ENCODE measurements around the gene NPRL2.

NPRL2 gene

DNA sequence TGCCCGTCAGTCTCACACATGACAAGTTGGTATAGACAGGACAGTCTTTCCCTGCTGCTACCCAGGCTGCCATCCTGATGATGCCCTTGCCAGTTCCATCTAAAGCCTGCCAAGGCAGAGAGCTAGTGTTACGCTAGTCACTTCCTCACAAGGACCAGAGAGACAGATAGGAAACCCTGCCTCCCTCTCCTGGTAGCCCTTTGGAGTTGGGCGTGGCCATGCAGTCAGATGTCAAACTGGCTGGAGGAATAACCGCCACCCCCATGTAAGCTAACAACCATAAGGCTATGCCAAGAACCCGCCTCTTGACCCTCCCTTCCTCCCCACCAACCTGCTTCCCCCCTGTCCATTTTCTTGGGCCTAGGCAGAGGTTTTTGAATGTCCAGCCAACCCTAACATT, 6.0 kb upstream of the NPRL2 start:
- DNase-seq (ENCODE audit: extremely low read depth, insufficient read length) = no peak
- no peak for TF ChIP-seq CTCF (IDR thresholded peaks at IDR 0.05; ENCODE audit: insufficient read depth, low read length, poor library complexity, severe bottlenecking)
- Histone ChIP-seq H3K27me3 (replicated peaks; ENCODE audit: control insufficient read depth, insufficient read depth, low read length) (no peaks in the 10 kb centered on the region), H3K4me3 (replicated peaks; ENCODE audit: low read depth, low read length) (0 out of 2 replicates have a peak overlapping the region, but pooled peaks have one; percentile 82), H3K36me3 (ENCODE audit: control insufficient read depth, insufficient read depth, low read length) (peaks cover 29% of the 10 kb centered on the region)

GRCh38 chr3:50355829-50356552, 5.4 kb upstream of the NPRL2 start:
- H3K27me3 ChIP-seq (replicated peaks; ENCODE audit: control insufficient read depth, insufficient read depth, low read length) = no peaks in the 10 kb centered on the region
- H3K36me3 ChIP-seq (ENCODE audit: control insufficient read depth, insufficient read depth, low read length) = peaks cover 29% of the 10 kb centered on the region
- TF ChIP-seq CTCF (IDR thresholded peaks at IDR 0.05; ENCODE audit: insufficient read depth, low read length, poor library complexity, severe bottlenecking) = no peak
- H3K4me3 ChIP-seq (replicated peaks; ENCODE audit: low read depth, low read length) = no peak overlapping the region
- no peak for DNase-seq (ENCODE audit: extremely low read depth, insufficient read length)

DNA sequence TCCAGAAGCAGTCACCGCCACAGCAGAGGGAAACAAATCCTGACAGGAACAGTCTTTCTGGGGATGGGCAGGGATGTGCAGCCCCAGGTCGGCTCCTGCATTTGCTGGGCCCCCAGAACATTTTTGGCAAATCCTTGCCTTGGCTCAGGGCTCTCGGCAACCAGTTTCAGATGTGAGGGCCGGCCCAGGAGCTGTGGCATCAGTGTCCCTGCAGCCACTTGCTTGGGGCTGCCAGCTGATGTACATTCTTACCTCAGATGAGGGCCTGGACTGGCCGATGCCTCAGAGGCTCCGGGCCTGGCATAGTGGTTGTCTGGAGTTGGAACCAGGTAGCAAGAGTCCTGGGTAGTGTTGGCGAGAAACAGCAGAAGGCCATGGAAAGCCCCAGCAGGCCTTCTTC, 4.3 kb upstream of the NPRL2 start:
- no peak for TF ChIP-seq CTCF (IDR thresholded peaks at IDR 0.05; ENCODE audit: insufficient read depth, low read length, poor library complexity, severe bottlenecking)
- Histone ChIP-seq H3K27me3 (replicated peaks; ENCODE audit: control insufficient read depth, insufficient read depth, low read length) (no peaks in the 10 kb centered on the region), H3K36me3 (ENCODE audit: control insufficient read depth, insufficient read depth, low read length) (peaks cover 29% of the 10 kb centered on the region), H3K4me3 (replicated peaks; ENCODE audit: low read depth, low read length) (no peak overlapping the region)
- DNase-seq (ENCODE audit: extremely low read depth, insufficient read length) = no peak

DNA sequence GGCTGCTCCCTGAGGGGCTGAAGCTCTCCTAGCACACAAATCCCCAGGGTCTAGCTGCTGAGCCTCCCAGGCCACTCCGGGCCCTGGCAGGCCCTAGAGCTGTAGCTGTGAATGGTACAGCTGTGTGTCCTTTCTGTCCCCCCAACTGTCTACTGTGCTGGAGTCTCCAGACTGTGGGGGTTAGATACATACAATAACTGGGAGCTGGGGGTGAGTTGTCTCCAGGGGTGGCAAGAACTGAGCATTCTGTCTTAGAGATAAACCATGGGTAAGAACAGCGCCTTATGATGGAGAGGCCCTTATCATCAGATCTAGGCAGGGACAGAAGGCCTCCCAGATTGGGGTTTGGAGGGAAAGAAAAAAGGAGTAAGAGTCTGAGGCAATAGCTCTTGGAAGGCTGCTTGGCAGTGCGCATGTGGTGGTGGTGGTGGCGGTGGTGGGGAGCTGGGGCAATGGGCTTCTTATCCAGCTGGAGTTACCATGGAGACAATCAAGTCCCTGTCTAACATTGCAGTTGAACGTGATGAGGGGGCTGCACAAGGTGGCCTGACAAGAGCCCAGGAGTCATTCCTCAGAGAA, 3.7 kb upstream of the NPRL2 start:
- H3K4me3 ChIP-seq (replicated peaks; ENCODE audit: low read depth, low read length) = no peak overlapping the region
- peaks cover 29% of the 10 kb centered on the region for H3K36me3 ChIP-seq (ENCODE audit: control insufficient read depth, insufficient read depth, low read length)
- H3K27me3 ChIP-seq (replicated peaks; ENCODE audit: control insufficient read depth, insufficient read depth, low read length) = no peaks in the 10 kb centered on the region
- no peak for TF ChIP-seq CTCF (IDR thresholded peaks at IDR 0.05; ENCODE audit: insufficient read depth, low read length, poor library complexity, severe bottlenecking)
- no peak for DNase-seq (ENCODE audit: extremely low read depth, insufficient read length)

DNA sequence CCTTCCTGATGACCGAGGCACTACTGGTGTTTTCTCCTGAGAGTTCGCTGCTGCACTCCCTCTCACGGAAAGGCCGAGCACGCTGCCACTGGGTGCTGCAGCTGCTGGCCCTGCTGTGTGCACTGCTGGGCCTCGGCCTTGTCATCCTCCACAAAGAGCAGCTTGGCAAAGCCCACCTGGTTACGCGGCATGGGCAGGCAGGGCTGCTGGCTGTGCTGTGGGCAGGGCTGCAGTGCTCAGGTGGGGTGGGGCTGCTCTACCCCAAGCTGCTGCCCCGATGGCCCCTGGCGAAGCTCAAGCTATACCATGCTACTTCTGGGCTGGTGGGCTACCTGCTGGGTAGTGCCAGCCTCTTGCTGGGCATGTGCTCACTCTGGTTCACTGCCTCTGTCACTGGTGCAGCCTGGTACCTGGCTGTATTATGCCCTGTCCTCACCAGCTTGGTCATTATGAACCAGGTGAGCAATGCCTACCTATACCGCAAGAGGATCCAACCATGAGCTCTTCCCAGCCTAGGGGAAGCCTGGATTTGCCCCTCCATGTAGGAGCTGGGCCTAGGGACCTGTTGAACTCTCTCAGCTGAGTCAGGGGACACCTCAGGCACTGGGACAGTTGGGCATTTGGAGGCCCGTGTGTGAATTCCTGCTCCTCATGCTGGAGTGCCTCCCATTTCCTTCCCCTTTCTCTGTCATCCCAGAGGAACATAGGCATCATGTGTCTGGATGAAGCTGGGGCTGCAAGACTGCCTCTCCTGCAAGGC, 2.9 kb upstream of the NPRL2 start:
- Histone ChIP-seq H3K36me3 (ENCODE audit: control insufficient read depth, insufficient read depth, low read length) (peaks cover 30% of the 10 kb centered on the region), H3K4me3 (replicated peaks; ENCODE audit: low read depth, low read length) (no peak overlapping the region), H3K27me3 (replicated peaks; ENCODE audit: control insufficient read depth, insufficient read depth, low read length) (no peaks in the 10 kb centered on the region)
- no peak for DNase-seq (ENCODE audit: extremely low read depth, insufficient read length)
- TF ChIP-seq CTCF (IDR thresholded peaks at IDR 0.05; ENCODE audit: insufficient read depth, low read length, poor library complexity, severe bottlenecking) = no peak

Data from GM06990 (cell line).